Osteoblast (primary cell): ENCODE measurements around the gene MEGF11. TPM values are rescaled to one million over a fixed set of nuclear protein-coding genes. Genes with fewer than 3 reads are reported as not detected.

Source experiments
- DNase-seq: peaks from one replicate; pipeline ENCODE4 v3.0.0; 2011; ENCODE audit warnings: low spot score, mixed read lengths; ENCODE audit not compliant: insufficient read length; ENCODE audit errors: missing footprints
- H2AFZ ChIP-seq: 2 replicates; pipeline ENCODE4 v1.6.0; 2011; ENCODE audit warnings: mild to moderate bottlenecking, low read length
- H3K27ac ChIP-seq: 2 replicates; pipeline ENCODE4 v1.5.1; 2011; ENCODE audit warnings: mild to moderate bottlenecking, low read depth, low read length, moderate library complexity
- H3K27me3 ChIP-seq: 2 replicates; pipeline ENCODE4 v1.6.0; 2012; ENCODE audit warnings: mild to moderate bottlenecking, control low read depth, inconsistent platforms, low read length, moderate library complexity; ENCODE audit not compliant: insufficient read depth
- H3K36me3 ChIP-seq: 2 replicates; pipeline ENCODE4 v1.5.1; 2011; ENCODE audit warnings: mild to moderate bottlenecking, low read length, control low read depth, moderate library complexity; ENCODE audit not compliant: insufficient read depth
- H3K4me1 ChIP-seq: 2 replicates; pipeline ENCODE4 v1.5.1; 2011; ENCODE audit warnings: mild to moderate bottlenecking, low read length, control low read depth, moderate library complexity; ENCODE audit not compliant: insufficient read depth
- H3K4me2 ChIP-seq: 2 replicates; pipeline ENCODE4 v1.6.0; 2011; ENCODE audit warnings: mild to moderate bottlenecking, low read length; ENCODE audit not compliant: insufficient read depth
- H3K4me3 ChIP-seq: fragments of 200-600 bp; sonication (generic); 3 replicates; pipeline ENCODE4 v1.5.1; 2012; ENCODE audit warnings: mild to moderate bottlenecking, low read length, inconsistent platforms; ENCODE audit not compliant: insufficient read depth
- H3K79me2 ChIP-seq: 2 replicates; pipeline ENCODE4 v1.6.0; 2012; ENCODE audit warnings: mild to moderate bottlenecking, low read length, control low read depth, inconsistent platforms; ENCODE audit not compliant: insufficient read depth
- H3K9me3 ChIP-seq: 2 replicates; pipeline ENCODE4 v1.5.1; 2011; ENCODE audit warnings: low read depth, low read length, control low read depth
- H4K20me1 ChIP-seq: 2 replicates; pipeline ENCODE4 v1.6.0; 2012; ENCODE audit warnings: mild to moderate bottlenecking, low read length, control low read depth; ENCODE audit not compliant: insufficient read depth
- total RNA-seq: library from RNA; depleted of rRNA; stranded (reverse); fragments of >200 nt; gene quantifications from 2 replicates; pipeline ENCODE4 v1.2.3, GENCODE V29; 2012
- TF ChIP-seq, protein P1 (sequence below): IDR thresholded peaks from 2 replicates; pipeline ENCODE4 v1.5.1; 2011; ENCODE audit warnings: mild to moderate bottlenecking, low read depth, low read length, moderate library complexity; ENCODE audit errors: extremely low read depth

Gene MEGF11
- total RNA-seq, 1 donor: not detected

DNA sequence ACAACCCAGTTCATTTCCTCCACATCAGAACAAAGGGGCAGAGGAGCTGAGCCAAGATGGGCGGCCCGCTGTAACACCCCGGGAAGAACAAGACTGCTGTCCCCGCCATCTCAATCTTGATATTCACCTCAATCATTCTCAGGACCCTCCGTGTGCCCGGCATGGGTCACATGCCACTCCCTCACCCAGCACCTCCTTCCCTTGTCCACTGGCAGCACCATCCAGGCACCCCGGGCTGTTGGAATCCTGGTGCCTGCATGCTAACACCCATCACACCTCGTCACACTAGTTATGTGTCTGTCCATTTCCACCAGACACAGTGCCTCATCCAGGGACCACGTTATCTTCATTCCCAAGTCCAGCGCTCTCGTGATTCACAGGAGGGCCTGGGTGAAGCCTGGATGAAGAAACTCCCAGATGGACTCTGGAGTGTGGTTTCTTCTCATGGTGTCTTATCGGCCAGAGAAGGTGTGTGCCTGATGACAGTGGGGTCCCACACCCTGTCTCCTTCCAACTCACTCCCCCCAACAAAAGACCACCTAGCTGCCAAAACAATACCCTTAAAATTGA is 16.7 kb downstream of the MEGF11 start:
- TF ChIP-seq, protein P1, sequence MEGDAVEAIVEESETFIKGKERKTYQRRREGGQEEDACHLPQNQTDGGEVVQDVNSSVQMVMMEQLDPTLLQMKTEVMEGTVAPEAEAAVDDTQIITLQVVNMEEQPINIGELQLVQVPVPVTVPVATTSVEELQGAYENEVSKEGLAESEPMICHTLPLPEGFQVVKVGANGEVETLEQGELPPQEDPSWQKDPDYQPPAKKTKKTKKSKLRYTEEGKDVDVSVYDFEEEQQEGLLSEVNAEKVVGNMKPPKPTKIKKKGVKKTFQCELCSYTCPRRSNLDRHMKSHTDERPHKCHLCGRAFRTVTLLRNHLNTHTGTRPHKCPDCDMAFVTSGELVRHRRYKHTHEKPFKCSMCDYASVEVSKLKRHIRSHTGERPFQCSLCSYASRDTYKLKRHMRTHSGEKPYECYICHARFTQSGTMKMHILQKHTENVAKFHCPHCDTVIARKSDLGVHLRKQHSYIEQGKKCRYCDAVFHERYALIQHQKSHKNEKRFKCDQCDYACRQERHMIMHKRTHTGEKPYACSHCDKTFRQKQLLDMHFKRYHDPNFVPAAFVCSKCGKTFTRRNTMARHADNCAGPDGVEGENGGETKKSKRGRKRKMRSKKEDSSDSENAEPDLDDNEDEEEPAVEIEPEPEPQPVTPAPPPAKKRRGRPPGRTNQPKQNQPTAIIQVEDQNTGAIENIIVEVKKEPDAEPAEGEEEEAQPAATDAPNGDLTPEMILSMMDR: no peak
- H3K4me3 ChIP-seq: no peak overlapping the region
- H3K36me3 ChIP-seq: no peaks in the 10 kb centered on the region
- no peaks in the 10 kb centered on the region for H4K20me1 ChIP-seq
- H3K27me3 ChIP-seq: peaks cover 17% of the 10 kb centered on the region
- no peak overlapping the region for H3K4me2 ChIP-seq
- no peaks in the 10 kb centered on the region for H3K9me3 ChIP-seq
- no peaks in the 10 kb centered on the region for H3K4me1 ChIP-seq
- DNase-seq: no peak
- no peak overlapping the region for H3K27ac ChIP-seq
- no peak overlapping the region for H2AFZ ChIP-seq
- no peaks in the 10 kb centered on the region for H3K79me2 ChIP-seq

DNA sequence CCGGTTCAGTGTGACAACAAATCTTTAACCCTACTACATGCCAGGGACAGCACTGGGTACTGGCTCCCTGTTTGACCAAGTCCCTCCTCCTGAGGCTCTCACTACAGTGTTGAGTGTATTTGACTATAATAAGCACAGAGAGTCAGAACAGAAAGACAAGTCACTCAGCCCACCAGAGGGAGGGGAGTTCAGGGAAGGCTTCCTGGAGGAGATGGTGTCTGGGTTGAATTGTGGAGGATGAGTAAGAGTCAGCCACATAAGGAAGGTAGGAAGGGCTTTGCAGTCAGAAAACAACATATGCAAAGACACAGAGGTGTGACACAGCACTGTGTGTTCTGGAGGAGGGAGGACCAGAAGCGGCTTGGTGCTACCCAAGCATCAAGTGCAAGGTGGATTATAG is 17.7 kb downstream of the MEGF11 start:
- TF ChIP-seq, protein P1: no peak
- H3K27me3 ChIP-seq: peaks cover 17% of the 10 kb centered on the region
- no peaks in the 10 kb centered on the region for H3K4me1 ChIP-seq
- no peak for DNase-seq
- no peak overlapping the region for H3K4me2 ChIP-seq
- no peak overlapping the region for H2AFZ ChIP-seq
- no peaks in the 10 kb centered on the region for H3K36me3 ChIP-seq
- H3K27ac ChIP-seq: no peak overlapping the region
- H3K4me3 ChIP-seq: no peak overlapping the region
- no peaks in the 10 kb centered on the region for H4K20me1 ChIP-seq
- no peaks in the 10 kb centered on the region for H3K79me2 ChIP-seq
- no peaks in the 10 kb centered on the region for H3K9me3 ChIP-seq

DNA sequence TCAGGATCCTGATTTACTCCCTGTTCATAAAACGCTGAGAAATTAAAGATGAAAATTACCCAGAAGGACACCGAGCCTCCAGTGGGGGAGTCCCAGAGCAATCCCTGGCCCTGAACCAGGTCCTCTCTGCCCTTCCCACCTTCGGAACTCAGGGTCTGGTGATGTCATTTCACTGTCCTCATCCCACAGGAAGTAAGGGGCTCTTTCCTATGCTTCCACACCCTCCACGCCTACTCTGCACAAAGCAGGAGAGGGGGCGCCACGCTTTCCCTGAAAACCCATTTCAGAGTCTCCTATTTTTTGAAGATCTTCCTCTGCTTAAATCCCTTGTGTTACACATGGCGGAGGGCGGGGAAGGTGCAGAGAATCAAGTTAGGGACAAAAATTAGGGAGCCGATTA is 18.8 kb downstream of the MEGF11 start:
- DNase-seq: no peak
- H3K4me2 ChIP-seq: no peak overlapping the region
- no peak overlapping the region for H3K27ac ChIP-seq
- no peaks in the 10 kb centered on the region for H3K9me3 ChIP-seq
- no peaks in the 10 kb centered on the region for H3K36me3 ChIP-seq
- no peak overlapping the region for H2AFZ ChIP-seq
- H3K4me3 ChIP-seq: no peak overlapping the region
- TF ChIP-seq, protein P1: no peak
- H3K79me2 ChIP-seq: no peaks in the 10 kb centered on the region
- no peaks in the 10 kb centered on the region for H3K4me1 ChIP-seq
- no peaks in the 10 kb centered on the region for H4K20me1 ChIP-seq
- peaks cover 25% of the 10 kb centered on the region for H3K27me3 ChIP-seq

DNA sequence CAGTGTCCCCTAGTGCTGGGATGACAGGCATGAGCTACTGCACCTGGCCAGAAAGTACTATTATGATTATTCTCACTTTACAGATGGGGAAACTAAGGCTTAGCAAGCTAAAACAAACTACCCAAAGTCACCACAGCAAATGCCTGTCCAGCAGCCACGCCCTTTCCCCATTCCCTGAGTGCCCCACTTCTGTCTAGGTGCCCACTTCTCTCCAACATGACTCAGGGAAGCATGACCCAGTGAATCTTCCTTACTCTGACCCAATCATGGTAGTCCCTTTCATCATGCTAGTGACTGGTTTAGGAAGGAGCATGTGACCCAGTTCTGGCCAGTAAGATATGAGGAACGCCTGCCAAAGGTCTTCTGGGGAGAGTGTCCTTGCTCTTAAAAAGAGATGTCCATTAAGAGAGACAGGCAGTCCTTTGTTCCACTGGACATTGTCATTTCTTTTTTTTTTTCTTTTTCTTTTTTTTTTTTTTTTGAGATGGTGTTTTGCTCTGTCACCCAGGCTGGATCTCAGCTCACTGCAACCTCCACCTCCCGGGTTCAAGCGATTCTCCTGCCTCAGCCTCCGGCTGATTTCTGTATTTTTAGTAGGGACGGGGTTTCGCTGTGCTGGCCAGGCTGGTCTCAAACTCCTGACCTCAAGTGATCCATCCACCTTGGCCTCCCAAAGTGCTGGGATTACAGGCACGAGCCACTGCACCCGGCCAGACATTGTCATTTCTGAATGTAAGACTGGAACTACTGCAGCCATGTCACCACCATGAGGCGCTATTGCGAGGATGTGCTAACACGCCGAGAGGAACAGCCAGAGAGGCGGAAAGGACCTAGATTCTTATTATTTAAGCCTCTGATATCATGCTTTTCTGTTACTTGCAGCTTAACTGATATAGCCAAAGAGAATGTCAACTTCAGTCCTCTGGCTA is 19.8 kb downstream of the MEGF11 start:
- TF ChIP-seq, protein P1: no peak

More for the DNA sequence above, 19.8 kb downstream of the MEGF11 start:
- no peak for DNase-seq
- Histone ChIP-seq H3K27me3 (peaks cover 27% of the 10 kb centered on the region), H3K79me2 (no peaks in the 10 kb centered on the region), H3K4me3 (no peak overlapping the region), H4K20me1 (no peaks in the 10 kb centered on the region), H3K36me3 (no peaks in the 10 kb centered on the region), H2AFZ (no peak overlapping the region), H3K27ac (no peak overlapping the region), H3K9me3 (no peaks in the 10 kb centered on the region), H3K4me2 (no peak overlapping the region), H3K4me1 (no peaks in the 10 kb centered on the region)
